HG03378 (cell line): ENCODE measurements around the gene ZNF345.

Experiments
- ATAC-seq: cut with Tn5 transposase; IDR thresholded peaks from one replicate; pipeline ENCODE4 v1.9.1; 2021; ENCODE audit warnings: mild to moderate bottlenecking, moderate library complexity; ENCODE audit not compliant: unreplicated experiment

The ZNF345 gene

GRCh38 chr19:36916991-36917390 is 66.3 kb downstream of the ZNF345 start:
- no peak for ATAC-seq

- no peak for ATAC-seq
These were observed 67.4 kb downstream of the ZNF345 start for GRCh38 chr19:36918090-36918489.
